Measurements from ENCODE around the gene SLC17A7. TPM values are rescaled to one million over a fixed set of nuclear protein-coding genes. Genes with fewer than 3 reads are reported as not detected.

Gene SLC17A7
- total and polyA plus RNA-seq, 2 of the 13 experiments (the other 11 are each of a cell fraction or from before 2014, with no cell fraction given): 0.32 TPM; not detected in 1

GRCh38 chr19:49391581-49392399 is 49.5 kb downstream of the SLC17A7 start (continued):
- no peak for TF ChIP-seq ZNF34 (CRISPR knock-in tag; IDR thresholded peaks at IDR 0.05; ENCODE audit: borderline replicate concordance)
- TF ChIP-seq MTF1 (CRISPR knock-in tag; IDR thresholded peaks at IDR 0.05): no peak
- 0 out of 2 replicates have a peak, but pooled peaks have one; percentile 13 for TF ChIP-seq FOSL2 (CRISPR knock-in tag; IDR thresholded peaks at IDR 0.05)
- no peak for TF ChIP-seq ZNF615 (CRISPR knock-in tag; IDR thresholded peaks at IDR 0.05; ENCODE audit: borderline replicate concordance)
- TF ChIP-seq ZNF501 (CRISPR knock-in tag; IDR thresholded peaks at IDR 0.05): peak; percentile 63; the same call in 1 of the 2 replicates
- TF ChIP-seq ZFP90 (CRISPR knock-in tag; IDR thresholded peaks at IDR 0.05; ENCODE audit: borderline replicate concordance): peak; percentile 53; the same call in 1 of the 2 replicates
- TF ChIP-seq CENPT (CRISPR knock-in tag; IDR thresholded peaks at IDR 0.05; ENCODE audit: low read depth): no peak
- TF ChIP-seq ZBTB40 (IDR thresholded peaks at IDR 0.05): no peak
- TF ChIP-seq ZBTB40 (CRISPR knock-in tag; IDR thresholded peaks at IDR 0.05): no peak
- 0 out of 2 replicates have a peak, but pooled peaks have one; percentile 56 for TF ChIP-seq TGIF2 (CRISPR knock-in tag; IDR thresholded peaks at IDR 0.05)
- no peak for TF ChIP-seq ZNF138 (CRISPR knock-in tag; IDR thresholded peaks at IDR 0.05; ENCODE audit: low read depth)
- no peak for TF ChIP-seq MIXL1 (CRISPR knock-in tag; IDR thresholded peaks at IDR 0.05)
- no peak for TF ChIP-seq ZNF646 (CRISPR knock-in tag; IDR thresholded peaks at IDR 0.05)
- TF ChIP-seq ZNF235 (CRISPR knock-in tag; IDR thresholded peaks at IDR 0.05; ENCODE audit: borderline replicate concordance): no peak
